Aorta (tissue), 5 donors: Measurements from ENCODE around the gene WDR20. TPM values are rescaled to one million over a fixed set of nuclear protein-coding genes. Genes with fewer than 3 reads are reported as not detected.

ENCODE experiments used
- ATAC-seq: fragments of 200-7000 bp; cut with Tn5 transposase; one replicate; pipeline ENCODE4 v1.9.1; 2022; ENCODE audit warnings: moderate library complexity; ENCODE audit not compliant: low FRiP score
- DNase-seq, 2 donors: peaks; one replicate each; pipeline ENCODE4 v3.0.0-alpha.2; 2020
- H3K27ac ChIP-seq, 2 donors: one replicate each; pipeline ENCODE4 v1.5.1; 2013; ENCODE audit warnings: low read length in 2 of 2, mild to moderate bottlenecking in 2 of 2, moderate library complexity in 2 of 2, control low read depth in 1 of 2, inconsistent platforms in 1 of 2, low read depth in 1 of 2
- H3K27me3 ChIP-seq, 2 donors: one replicate each; pipeline ENCODE4 v1.6.1; 2013; ENCODE audit warnings: control low read depth in 1 of 2, low read length in 1 of 2, mild to moderate bottlenecking in 1 of 2, moderate library complexity in 1 of 2; ENCODE audit not compliant: insufficient read depth in 2 of 2, control insufficient read depth in 1 of 2
- H3K36me3 ChIP-seq, 2 donors: one replicate each; pipeline ENCODE4 v1.6.1; 2013; ENCODE audit warnings: control low read depth in 1 of 2, low read length in 1 of 2, mild to moderate bottlenecking in 1 of 2; ENCODE audit not compliant: insufficient read depth in 2 of 2, control insufficient read depth in 1 of 2
- H3K4me1 ChIP-seq, 2 donors: one replicate each; pipeline ENCODE4 v1.6.1; 2013; ENCODE audit warnings: low read length in 2 of 2, control low read depth in 1 of 2, mild to moderate bottlenecking in 1 of 2, moderate library complexity in 1 of 2; ENCODE audit not compliant: insufficient read depth in 2 of 2, control insufficient read depth in 1 of 2
- H3K4me3 ChIP-seq, 2 donors: one replicate each; pipeline ENCODE4 v1.5.1; 2013; ENCODE audit warnings: low read length in 2 of 2, control low read depth in 1 of 2, mild to moderate bottlenecking in 1 of 2
- H3K9me3 ChIP-seq: one replicate; pipeline ENCODE4 v1.6.1; 2013; ENCODE audit warnings: mild to moderate bottlenecking, low read length; ENCODE audit not compliant: control insufficient read depth
- WGBS, 2 donors: extraction: QIAGEN DNeasy Blood & Tissue Kit; methylation state at CpG; one replicate each; pipeline ENCODE4 v1.1.7; 2013; 5-methylcytosine and 5-hydroxymethylcytosine counted together
- intact Hi-C, 2 donors: fragments of 100-400 bp; cut with DNase I; formaldehyde crosslinking; loops; one replicate each; pipeline versions ENCODE4 v1.14.2 to v1.15.0; 2022
- polyA plus RNA-seq, 2 donors: library from polyadenylated mRNA; stranded (reverse); fragments of 200-250 nt; gene quantifications; one replicate each; pipeline ENCODE4 v1.2.3, GENCODE V29; 2013
- total RNA-seq, 2 donors: library from RNA; stranded (reverse); fragmentation: NEBNext Ultra II Directional; extraction: Animal tissue kit (Norgen Biotek cat#: 25700); gene quantifications; one replicate each; pipeline ENCODE4 v1.2.1, GENCODE V29; 2021
- donor health status: healthy with polysubstance abuse.
- donor health status: Bipolar disorder and iron deficiency.
- donor health status: DM: no; HTN: no; CAD: no.
- donor health status: DM: no; HTN: no; CAD: no.
- donor health status: DM: yes; HTN: yes; CAD: no.

Gene WDR20
- total and polyA plus RNA-seq, 4 donors = 6.6 to 35.0 (median 21.3) TPM

DNA sequence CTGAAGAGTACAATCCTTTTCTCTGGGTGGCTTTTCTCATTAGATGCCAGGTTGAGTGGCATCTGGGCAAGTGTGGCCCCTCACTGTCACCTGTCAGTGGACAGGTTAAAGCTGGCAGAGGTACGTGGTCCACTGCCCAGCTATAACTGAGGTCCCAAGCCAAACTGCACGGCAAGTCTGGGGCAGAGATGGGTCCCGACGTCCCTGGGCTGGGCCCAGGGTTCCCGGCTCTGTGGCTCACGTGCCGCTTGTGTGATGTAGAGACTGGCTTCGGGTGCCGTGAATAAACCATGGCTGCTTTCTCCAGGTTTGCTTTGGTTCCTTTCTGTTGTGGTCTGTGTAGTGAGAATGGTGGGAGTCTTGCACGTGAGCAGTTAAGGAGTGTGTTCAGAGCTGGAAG lies 77.7 kb downstream of the WDR20 start:
- no peaks in the 10 kb centered on the region for H3K9me3 ChIP-seq
- no peaks in the 10 kb centered on the region for H3K4me1 ChIP-seq
- no peak overlapping the region for H3K4me3 ChIP-seq
- intact Hi-C loops = no loop called here
- H3K27ac ChIP-seq = no peak overlapping the region
- WGBS, 2 donors = 91 to 95% methylated on average over 10 of the region's 10 CpGs
- peak in 1 of 2 donors; percentile 56 for DNase-seq
- no peaks in the 10 kb centered on the region for H3K27me3 ChIP-seq
- H3K36me3 ChIP-seq = no peaks in the 10 kb centered on the region
- no peak for ATAC-seq

DNA sequence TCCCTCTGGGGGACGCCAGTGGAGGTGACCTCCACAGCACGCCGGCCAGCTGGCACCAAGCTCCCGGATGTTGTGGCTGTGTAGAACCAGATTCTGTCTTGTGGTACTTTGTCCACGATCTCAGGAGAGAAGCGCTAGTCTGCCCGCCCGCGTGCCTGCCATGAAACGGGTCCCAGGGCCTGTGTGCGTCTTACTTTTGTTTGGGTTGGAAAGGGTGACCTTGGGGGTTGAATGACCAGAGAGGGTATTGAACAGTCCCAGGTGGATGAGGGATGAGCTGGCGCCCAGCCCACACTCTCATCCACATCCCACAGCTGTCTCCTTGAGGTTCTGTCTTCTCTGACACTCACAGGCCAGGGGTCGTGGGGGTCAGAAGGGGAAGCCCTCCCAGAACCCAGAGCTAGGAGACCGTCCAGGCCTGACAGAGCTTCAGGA lies 78.3 kb downstream of the WDR20 start:
- WGBS, 2 donors = 85 to 89% methylated on average over 14 of the region's 14 CpGs
- intact Hi-C loops = no loop called here
- Histone ChIP-seq H3K27ac (no peak overlapping the region), H3K27me3 (no peaks in the 10 kb centered on the region), H3K36me3 (no peaks in the 10 kb centered on the region), H3K9me3 (no peaks in the 10 kb centered on the region), H3K4me3 (no peak overlapping the region), H3K4me1 (no peaks in the 10 kb centered on the region)
- DNase-seq = peak in 1 of 2 donors; percentile 51
- no peak for ATAC-seq

DNA sequence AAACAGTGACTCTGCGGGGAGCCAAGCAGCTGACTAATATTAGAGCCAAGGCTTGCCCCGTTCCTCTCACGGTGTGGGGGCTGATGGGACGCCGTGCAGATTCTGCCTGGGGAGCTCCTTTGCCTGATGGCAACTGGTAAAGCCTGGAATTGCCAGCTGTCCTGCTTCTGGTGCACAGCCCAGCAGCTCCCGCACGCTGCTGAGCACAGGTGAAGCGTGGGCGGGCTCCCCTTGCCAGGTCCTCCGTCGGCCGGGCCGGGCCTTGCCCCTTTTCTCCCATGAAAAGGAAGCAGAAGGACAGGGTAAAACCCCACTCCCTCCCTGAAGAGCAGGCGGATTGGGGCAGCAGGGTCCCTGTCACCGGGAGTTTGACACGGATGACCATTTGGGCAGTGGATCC lies 79.0 kb downstream of the WDR20 start:
- no peaks in the 10 kb centered on the region for H3K9me3 ChIP-seq
- intact Hi-C loops = no loop called here
- H3K27ac ChIP-seq = no peak overlapping the region
- H3K4me3 ChIP-seq = no peak overlapping the region
- ATAC-seq (no peak), DNase-seq (peak in 1 of 2 donors; percentile 57)
- no peaks in the 10 kb centered on the region for H3K27me3 ChIP-seq
- WGBS, 2 donors = 82 to 86% methylated on average over 16 of the region's 16 CpGs
- H3K36me3 ChIP-seq = no peaks in the 10 kb centered on the region
- no peaks in the 10 kb centered on the region for H3K4me1 ChIP-seq

- intact Hi-C loops = no loop called here
- H3K27ac ChIP-seq = no peak overlapping the region
- no peak for ATAC-seq
- H3K36me3 ChIP-seq = no peaks in the 10 kb centered on the region
- WGBS, 2 donors = 92 to 94% methylated on average over 16 of the region's 16 CpGs
- peak in 1 of 2 donors; percentile 43 for DNase-seq
- H3K9me3 ChIP-seq = no peaks in the 10 kb centered on the region
- no peaks in the 10 kb centered on the region for H3K27me3 ChIP-seq
- H3K4me1 ChIP-seq = no peaks in the 10 kb centered on the region
- no peak overlapping the region for H3K4me3 ChIP-seq
Observed at GRCh38 chr14:102219316-102219715, 79.6 kb downstream of the WDR20 start.

- 87 to 89% methylated on average over 12 of the region's 12 CpGs for WGBS, 2 donors
- Histone ChIP-seq H3K27ac (no peak overlapping the region), H3K36me3 (no peaks in the 10 kb centered on the region)
Observed at GRCh38 chr14:102220031-102220430, 80.3 kb downstream of the WDR20 start.

DNA sequence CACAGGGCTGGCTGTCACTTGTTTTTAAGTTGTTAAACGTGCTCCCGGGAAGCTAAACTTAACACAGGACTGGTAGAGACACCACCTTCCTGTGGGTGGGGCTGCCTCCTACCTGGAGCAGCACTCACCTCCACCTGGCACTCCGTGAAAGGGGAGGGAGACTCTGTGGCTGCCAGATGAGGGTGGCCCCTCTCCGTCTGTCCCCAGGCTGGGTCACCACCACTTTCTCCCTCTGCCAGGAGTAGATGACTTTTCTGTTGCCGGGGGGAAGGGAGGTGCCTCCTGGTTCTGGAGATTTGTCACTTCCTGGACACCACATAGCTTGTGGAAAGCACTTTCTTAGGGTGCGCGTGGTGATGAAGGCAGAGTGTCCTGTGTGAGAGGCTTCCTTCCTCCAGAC lies 81.3 kb downstream of the WDR20 start:
- DNase-seq = peak in 1 of 2 donors; percentile 57
- H3K36me3 ChIP-seq = no peaks in the 10 kb centered on the region

More at GRCh38 chr14:102220031-102220430, 80.3 kb downstream of the WDR20 start:
- DNase-seq (peak in 1 of 2 donors; percentile 44), ATAC-seq (no peak)
- no peaks in the 10 kb centered on the region for H3K9me3 ChIP-seq
- no peak overlapping the region for H3K4me3 ChIP-seq
- H3K27me3 ChIP-seq = no peaks in the 10 kb centered on the region
- no peaks in the 10 kb centered on the region for H3K4me1 ChIP-seq
- intact Hi-C loops = no loop called here

GRCh38 chr14:102222009-102222575 lies 82.4 kb downstream of the WDR20 start:
- Histone ChIP-seq H3K4me1 (no peaks in the 10 kb centered on the region), H3K27me3 (no peaks in the 10 kb centered on the region), H3K4me3 (no peak overlapping the region), H3K27ac (no peak overlapping the region), H3K36me3 (no peaks in the 10 kb centered on the region), H3K9me3 (no peaks in the 10 kb centered on the region)
- intact Hi-C loops = no loop called here
- WGBS, 2 donors = 88% methylated on average over 13 of the region's 13 CpGs
- ATAC-seq (no peak), DNase-seq (peak in 1 of 2 donors; percentile 68)

More for the DNA sequence above, 81.3 kb downstream of the WDR20 start:
- Histone ChIP-seq H3K27ac (no peak overlapping the region), H3K9me3 (no peaks in the 10 kb centered on the region), H3K4me3 (no peak overlapping the region), H3K27me3 (no peaks in the 10 kb centered on the region), H3K4me1 (no peaks in the 10 kb centered on the region)
- 50 to 61% methylated on average over 7 of the region's 7 CpGs for WGBS, 2 donors
- intact Hi-C loops = no loop called here
- no peak for ATAC-seq

GRCh38 chr14:102222751-102223150 lies 83.1 kb downstream of the WDR20 start:
- Histone ChIP-seq H3K9me3 (no peaks in the 10 kb centered on the region), H3K36me3 (no peaks in the 10 kb centered on the region), H3K4me1 (no peaks in the 10 kb centered on the region), H3K27me3 (no peaks in the 10 kb centered on the region), H3K27ac (no peak overlapping the region), H3K4me3 (no peak overlapping the region)
- DNase-seq = peak in 1 of 2 donors; percentile 67
- intact Hi-C loops = no loop called here
- WGBS, 2 donors = 95 to 96% methylated on average over 28 of the region's 28 CpGs
- ATAC-seq = no peak

DNA sequence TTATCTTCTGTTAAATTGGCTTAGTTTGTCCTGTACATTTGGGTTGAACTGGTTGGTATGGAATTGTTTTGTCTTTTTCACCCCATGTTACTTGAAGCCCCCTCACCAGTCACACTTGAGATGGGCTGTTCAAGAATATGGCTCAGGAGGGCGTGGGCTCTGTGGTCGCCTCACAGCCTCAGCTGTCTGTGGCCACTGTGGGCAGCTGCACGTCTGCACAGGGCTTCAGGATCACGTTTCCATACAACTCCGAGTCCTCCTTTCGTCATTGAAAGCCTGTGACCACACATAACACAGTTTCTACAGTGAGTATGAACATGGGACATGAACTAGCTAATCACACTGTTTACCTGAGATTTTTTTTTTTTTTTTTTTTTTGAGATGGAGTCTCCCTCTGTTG lies 84.0 kb downstream of the WDR20 start:
- no peak overlapping the region for H3K4me3 ChIP-seq
- no peaks in the 10 kb centered on the region for H3K36me3 ChIP-seq
- no peaks in the 10 kb centered on the region for H3K27me3 ChIP-seq
- 92 to 94% methylated on average over 6 of the region's 6 CpGs for WGBS, 2 donors
- intact Hi-C loops = no loop called here
- H3K27ac ChIP-seq = no peak overlapping the region
- no peaks in the 10 kb centered on the region for H3K4me1 ChIP-seq
- ATAC-seq = no peak
- H3K9me3 ChIP-seq = no peaks in the 10 kb centered on the region
- peak; percentile 18 to 25 for DNase-seq
